ENCODE measurements around the gene DGKD. TPM values are rescaled to one million over a fixed set of nuclear protein-coding genes. Genes with fewer than 3 reads are reported as not detected.
"Not testable (repeated sequence)": the region's sequence is repeated elsewhere in the genome, so short reads cannot be mapped to it uniquely, and the experiment has no call there.

The DGKD gene
- total RNA-seq, 2 experiments from 2014 or later, result 147 to 156 TPM

DNA sequence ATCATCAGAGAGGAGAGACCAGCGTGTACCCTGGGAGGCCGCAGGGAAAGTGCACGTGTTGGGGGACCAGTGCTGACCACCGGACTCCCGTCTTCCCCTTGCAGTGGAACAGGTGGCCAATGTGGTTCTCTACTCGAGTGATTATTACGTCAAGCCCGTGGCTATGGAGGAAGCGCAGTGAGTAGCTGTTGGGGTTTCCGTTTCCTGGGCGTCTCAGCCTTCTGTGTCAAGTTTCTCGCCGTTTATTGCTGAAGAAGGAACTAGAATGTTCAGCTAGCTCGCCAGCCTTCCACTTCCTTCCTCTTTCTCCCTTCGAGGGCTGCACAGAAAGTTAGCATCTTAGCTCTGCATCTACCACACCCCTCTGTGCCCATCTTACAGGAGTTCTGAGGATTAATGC, 22.8 kb upstream of the DGKD start:
- peak; percentile 60 to 94 (median 73) for DNase-seq
- Histone ChIP-seq H3K4me1 (ENCODE audit: insufficient read depth, low read length) (peaks cover 63% of the 10 kb centered on the region), H3K27me3 (ENCODE audit: control insufficient read depth in 1 of 2, insufficient read depth in 2 of 2, low read length in 2 of 2) (no peaks in the 10 kb centered on the region), H3K4me3 (ENCODE audit: low read length) (peak overlapping the region; percentile 5), H3K36me3 (ENCODE audit: insufficient read depth, low read length) (no peaks in the 10 kb centered on the region), H3K9me3 (ENCODE audit: control insufficient read depth in 1 of 2, insufficient read depth in 1 of 2, low read length in 2 of 2) (peaks cover 0 to 5% of the 10 kb centered on the region in 2 experiments), H3K27ac (ENCODE audit: low read depth in 1 of 2, low read length in 2 of 2) (peak overlapping the region; percentile 80 to 86)
- H3K9me3 Mint-ChIP-seq, result peaks cover 3% of the 10 kb centered on the region
- intact Hi-C loops (cut with DNase I, micrococcal nuclease), result loop anchor here (1.0 to 2.0 kb wide), 2 partner anchors 59 to 63 kb away; no protein-coding TSS in a partner anchor
- peaks cover 57% of the 10 kb centered on the region for H3K4me1 Mint-ChIP-seq (ENCODE audit: low read depth)
- peak overlapping the region; percentile 78 for H3K4me3 Mint-ChIP-seq
- TF ChIP-seq, protein P1, sequence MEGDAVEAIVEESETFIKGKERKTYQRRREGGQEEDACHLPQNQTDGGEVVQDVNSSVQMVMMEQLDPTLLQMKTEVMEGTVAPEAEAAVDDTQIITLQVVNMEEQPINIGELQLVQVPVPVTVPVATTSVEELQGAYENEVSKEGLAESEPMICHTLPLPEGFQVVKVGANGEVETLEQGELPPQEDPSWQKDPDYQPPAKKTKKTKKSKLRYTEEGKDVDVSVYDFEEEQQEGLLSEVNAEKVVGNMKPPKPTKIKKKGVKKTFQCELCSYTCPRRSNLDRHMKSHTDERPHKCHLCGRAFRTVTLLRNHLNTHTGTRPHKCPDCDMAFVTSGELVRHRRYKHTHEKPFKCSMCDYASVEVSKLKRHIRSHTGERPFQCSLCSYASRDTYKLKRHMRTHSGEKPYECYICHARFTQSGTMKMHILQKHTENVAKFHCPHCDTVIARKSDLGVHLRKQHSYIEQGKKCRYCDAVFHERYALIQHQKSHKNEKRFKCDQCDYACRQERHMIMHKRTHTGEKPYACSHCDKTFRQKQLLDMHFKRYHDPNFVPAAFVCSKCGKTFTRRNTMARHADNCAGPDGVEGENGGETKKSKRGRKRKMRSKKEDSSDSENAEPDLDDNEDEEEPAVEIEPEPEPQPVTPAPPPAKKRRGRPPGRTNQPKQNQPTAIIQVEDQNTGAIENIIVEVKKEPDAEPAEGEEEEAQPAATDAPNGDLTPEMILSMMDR (IDR thresholded peaks at IDR 0.05), result no peak
- H3K27me3 Mint-ChIP-seq, result no peaks in the 10 kb centered on the region
- H3K27ac Mint-ChIP-seq, result peak overlapping the region; percentile 93
- no peaks in the 10 kb centered on the region for H3K36me3 Mint-ChIP-seq (ENCODE audit: low read depth)
- ChIA-PET CTCF (interaction anchor here (0.8 to 2.1 kb wide), 2 partner anchors 23 to 112 kb away, joined by 3 to 6 read pairs; partner anchors contain the start of gene DGKD), POLR2A (interaction anchor here (0.6 to 2.8 kb wide), 19 partner anchors 9 to 1868 kb away, joined by 3 to 77 read pairs (median 6); partner anchors contain the start of genes ATG16L1, DGKD, EIF4E2 and NCL)
- peak; percentile 96 for ATAC-seq (ENCODE audit: poor library complexity)

DNA sequence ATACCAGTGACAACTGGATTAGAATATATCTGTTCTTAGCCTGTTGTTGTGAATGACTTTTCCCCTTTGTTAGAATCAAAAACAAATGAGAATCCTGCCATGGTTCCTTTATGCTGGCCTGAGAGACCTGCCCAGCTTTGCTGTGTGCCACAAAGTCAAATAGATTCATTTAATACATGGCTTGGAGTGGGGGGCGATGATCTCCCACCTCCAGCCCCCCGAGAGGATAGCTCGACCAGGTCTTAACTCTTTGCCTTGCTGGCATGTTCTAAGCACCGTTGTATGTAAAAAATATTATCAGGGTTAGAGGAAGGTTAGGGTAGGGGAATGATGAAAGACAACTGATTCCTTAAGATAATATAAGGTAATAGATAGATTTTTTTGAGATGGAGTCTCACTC, 22.2 kb upstream of the DGKD start:
- peaks cover 3% of the 10 kb centered on the region for H3K9me3 Mint-ChIP-seq
- Histone ChIP-seq H3K9me3 (ENCODE audit: control insufficient read depth in 1 of 2, insufficient read depth in 1 of 2, low read length in 2 of 2) (peaks cover 0 to 5% of the 10 kb centered on the region in 2 experiments), H3K4me3 (ENCODE audit: low read length) (no peak overlapping the region), H3K4me1 (ENCODE audit: insufficient read depth, low read length) (peaks cover 63% of the 10 kb centered on the region), H3K36me3 (ENCODE audit: insufficient read depth, low read length) (no peaks in the 10 kb centered on the region), H3K27ac (ENCODE audit: low read depth in 1 of 2, low read length in 2 of 2) (peak overlapping the region; percentile 69 to 86), H3K27me3 (ENCODE audit: control insufficient read depth in 1 of 2, insufficient read depth in 2 of 2, low read length in 2 of 2) (no peaks in the 10 kb centered on the region)
- DNase-seq, result no peak
- H3K27ac Mint-ChIP-seq, result peak overlapping the region; percentile 93
- H3K27me3 Mint-ChIP-seq, result no peaks in the 10 kb centered on the region
- ChIA-PET CTCF (interaction anchor here (2.1 kb wide), 1 partner anchor 22 kb away, joined by 6 read pairs; the partner anchor contains the start of gene DGKD), POLR2A (interaction anchor here (0.6 to 2.8 kb wide), 16 partner anchors 10 to 1017 kb away, joined by 3 to 77 read pairs (median 6); partner anchors contain the start of genes ATG16L1, DGKD, EIF4E2 and TIGD1)
- TF ChIP-seq, protein P1 (IDR thresholded peaks at IDR 0.05), result no peak
- peak; percentile 3 for ATAC-seq (ENCODE audit: poor library complexity)
- no peaks in the 10 kb centered on the region for H3K36me3 Mint-ChIP-seq (ENCODE audit: low read depth)
- intact Hi-C loops (cut with DNase I, micrococcal nuclease), result no loop called here
- H3K4me3 Mint-ChIP-seq, result peak overlapping the region; percentile 40
- H3K4me1 Mint-ChIP-seq (ENCODE audit: low read depth), result peaks cover 57% of the 10 kb centered on the region

DNA sequence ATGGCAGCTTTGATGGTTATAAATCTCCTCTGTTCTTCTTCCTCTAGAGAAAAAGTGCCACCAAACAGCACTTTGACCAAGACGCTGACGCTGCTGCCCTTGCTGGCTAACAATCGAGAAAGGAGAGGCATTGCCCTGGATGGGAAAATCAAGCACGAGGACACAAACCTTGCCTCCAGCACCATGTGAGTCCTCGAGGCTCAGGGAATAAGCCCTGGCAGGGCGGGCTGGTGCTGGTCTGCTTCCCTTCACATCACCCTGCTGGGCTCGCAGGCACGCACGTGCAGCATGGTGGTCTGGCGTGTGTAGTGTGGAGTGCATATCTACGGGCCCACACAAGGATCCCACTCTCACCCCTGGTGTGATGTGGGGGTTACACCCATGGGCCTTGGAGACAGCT, 19.4 kb upstream of the DGKD start:
- H3K4me1 ChIP-seq (ENCODE audit: insufficient read depth, low read length), result peaks cover 59% of the 10 kb centered on the region
- peaks cover 3% of the 10 kb centered on the region for H3K9me3 Mint-ChIP-seq
- peak overlapping the region; percentile 93 for H3K27ac Mint-ChIP-seq
- TF ChIP-seq, protein P1 (IDR thresholded peaks at IDR 0.05), result no peak
- no peaks in the 10 kb centered on the region for H3K36me3 ChIP-seq (ENCODE audit: insufficient read depth, low read length)
- H3K27me3 Mint-ChIP-seq, result no peaks in the 10 kb centered on the region
- DNase-seq (no peak), ATAC-seq (ENCODE audit: poor library complexity) (no peak)
- POLR2A ChIA-PET, result interaction anchor here (1.6 kb wide), 1 partner anchor 67 kb away, joined by 7 read pairs; no protein-coding TSS in a partner anchor
- intact Hi-C loops (cut with DNase I, micrococcal nuclease), result loop anchor here in 1 of 2 experiments (1.0 kb wide), 1 partner anchor 18 kb away; no protein-coding TSS in a partner anchor
- H3K4me3 ChIP-seq (ENCODE audit: low read length), result no peak overlapping the region
- H3K27me3 ChIP-seq (ENCODE audit: control insufficient read depth in 1 of 2, insufficient read depth in 2 of 2, low read length in 2 of 2), result no peaks in the 10 kb centered on the region
- no peaks in the 10 kb centered on the region for H3K9me3 ChIP-seq (ENCODE audit: control insufficient read depth in 1 of 2, insufficient read depth in 1 of 2, low read length in 2 of 2)
- no peak overlapping the region for H3K27ac ChIP-seq (ENCODE audit: low read depth in 1 of 2, low read length in 2 of 2)
- H3K4me3 Mint-ChIP-seq, result no peak overlapping the region
- no peaks in the 10 kb centered on the region for H3K36me3 Mint-ChIP-seq (ENCODE audit: low read depth)
- CTCF ChIA-PET, result no interaction called here
- H3K4me1 Mint-ChIP-seq (ENCODE audit: low read depth), result peaks cover 53% of the 10 kb centered on the region

DNA sequence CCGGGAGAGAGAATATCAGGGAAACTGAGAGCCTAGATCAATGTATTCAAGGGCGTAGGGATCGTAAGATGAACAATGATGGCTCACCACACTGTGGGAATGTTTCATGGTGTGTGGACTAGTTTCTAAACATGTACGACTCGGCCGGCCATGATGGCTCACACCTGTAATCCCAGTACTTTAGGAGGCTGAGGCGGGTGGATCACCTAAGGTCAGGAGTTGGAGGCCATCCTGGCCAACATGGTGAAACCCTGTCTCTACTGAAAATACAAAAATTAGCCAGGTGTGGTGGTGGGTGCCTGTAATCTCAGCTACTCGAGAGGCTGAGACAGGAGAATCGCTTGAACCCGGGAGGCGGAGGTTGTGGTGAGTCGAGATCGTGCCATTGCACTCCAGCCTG, 18.2 kb upstream of the DGKD start:
- POLR2A ChIA-PET; H3K36me3 Mint-ChIP-seq (ENCODE audit: low read depth); H3K27ac ChIP-seq (ENCODE audit: low read depth in 1 of 2, low read length in 2 of 2); ATAC-seq (ENCODE audit: poor library complexity); H3K27ac Mint-ChIP-seq; DNase-seq; H3K36me3 ChIP-seq (ENCODE audit: insufficient read depth, low read length); H3K27me3 ChIP-seq (ENCODE audit: control insufficient read depth in 1 of 2, insufficient read depth in 2 of 2, low read length in 2 of 2); H3K4me3 ChIP-seq (ENCODE audit: low read length); H3K9me3 ChIP-seq (ENCODE audit: control insufficient read depth in 1 of 2, insufficient read depth in 1 of 2, low read length in 2 of 2); CTCF ChIA-PET; H3K4me3 Mint-ChIP-seq; H3K27me3 Mint-ChIP-seq; intact Hi-C loops (cut with DNase I, micrococcal nuclease); H3K9me3 Mint-ChIP-seq: not testable (repeated sequence)
- peaks cover 47% of the 10 kb centered on the region for H3K4me1 Mint-ChIP-seq (ENCODE audit: low read depth)
- peaks cover 47% of the 10 kb centered on the region for H3K4me1 ChIP-seq (ENCODE audit: insufficient read depth, low read length)

Measured in CD4-positive, alpha-beta T cell (primary cell).